GM23338 (cell line): ENCODE data around the gene ARF6. TPM values are rescaled to one million over a fixed set of nuclear protein-coding genes. Genes with fewer than 3 reads are reported as not detected.

Source experiments
- ATAC-seq: fragments of 200-7000 bp; cut with Tn5 transposase; 3 replicates; pipeline ENCODE4 v1.9.1; 2020
- DNase-seq: peaks from one replicate; pipeline ENCODE4 v3.0.0-alpha.2; 2015; ENCODE audit warnings: low spot score
- H2AFZ ChIP-seq: fragments of 200-600 bp; sonication (generic); 2 replicates; pipeline ENCODE4 v1.8.0; 2016; ENCODE audit warnings: antibody characterized with exemption, mild to moderate bottlenecking, moderate library complexity
- H3F3A ChIP-seq: fragments of 200-600 bp; sonication (generic); replicated peaks from 2 replicates; pipeline ENCODE4 v1.8.0; 2017; ENCODE audit warnings: antibody characterized with exemption, mixed run types, low read depth
- H3K27ac ChIP-seq: fragments of 200-600 bp; sonication (generic); 2 replicates; pipeline ENCODE4 v1.6.1; 2016; ENCODE audit warnings: low read depth
- H3K27me3 ChIP-seq: fragments of 200-600 bp; sonication (generic); 2 replicates; pipeline ENCODE4 v1.8.0; 2016; ENCODE audit warnings: mild to moderate bottlenecking, mixed run types, moderate library complexity; ENCODE audit not compliant: insufficient read depth
- H3K36me3 ChIP-seq: fragments of 200-600 bp; sonication (generic); 2 replicates; pipeline ENCODE4 v1.8.0; 2016; ENCODE audit warnings: mild to moderate bottlenecking; ENCODE audit not compliant: insufficient read depth
- H3K4me1 ChIP-seq: fragments of 200-600 bp; sonication (generic); 2 replicates; pipeline ENCODE4 v1.8.0; 2016; ENCODE audit warnings: mild to moderate bottlenecking, moderate library complexity; ENCODE audit not compliant: insufficient read depth
- H3K4me2 ChIP-seq: fragments of 200-600 bp; sonication (generic); 2 replicates; pipeline ENCODE4 v1.7.1; 2017; ENCODE audit warnings: mixed run types
- H3K4me3 ChIP-seq: fragments of 200-600 bp; sonication (generic); 2 replicates; pipeline ENCODE4 v1.6.1; 2016; ENCODE audit warnings: mixed run types
- H3K79me2 ChIP-seq: fragments of 200-600 bp; sonication (generic); replicated peaks from 2 replicates; pipeline ENCODE4 v1.8.0; 2017; ENCODE audit warnings: mild to moderate bottlenecking; ENCODE audit not compliant: insufficient read depth
- H3K9me2 ChIP-seq: fragments of 200-600 bp; sonication (generic); 2 replicates; pipeline ENCODE4 v1.8.0; 2017; ENCODE audit not compliant: insufficient read depth
- H4K20me1 ChIP-seq: fragments of 200-600 bp; sonication (generic); replicated peaks from 2 replicates; pipeline ENCODE4 v1.8.0; 2017; ENCODE audit warnings: mild to moderate bottlenecking; ENCODE audit not compliant: insufficient read depth
- H3K27ac Mint-ChIP-seq: 2 replicates; pipeline ENCODE4 v1.8.0; 2020; ENCODE audit warnings: inconsistent platforms, mild to moderate bottlenecking, moderate library complexity, mixed read lengths
- H3K27me3 Mint-ChIP-seq: 3 replicates; pipeline ENCODE4 v1.8.0; 2022; ENCODE audit warnings: low read depth, mild to moderate bottlenecking, moderate library complexity, mixed read lengths, inconsistent platforms; ENCODE audit not compliant: insufficient read depth, poor library complexity
- H3K36me3 Mint-ChIP-seq: 3 replicates; pipeline ENCODE4 v1.8.0; 2021; ENCODE audit warnings: low read depth, mild to moderate bottlenecking, inconsistent platforms, moderate library complexity, mixed read lengths
- H3K4me1 Mint-ChIP-seq: 3 replicates; pipeline ENCODE4 v1.8.0; 2020; ENCODE audit warnings: mild to moderate bottlenecking, inconsistent platforms, mixed read lengths
- H3K4me3 Mint-ChIP-seq: 3 replicates; pipeline ENCODE4 v1.8.0; 2021; ENCODE audit warnings: moderate library complexity, mild to moderate bottlenecking, inconsistent platforms, mixed read lengths
- H3K9me3 Mint-ChIP-seq: 3 replicates; pipeline ENCODE4 v1.8.0; 2020; ENCODE audit warnings: moderate library complexity, mild to moderate bottlenecking, inconsistent platforms, mixed read lengths
- CREB1 ChIP-seq: fragments of 250-450 bp; sonication (Bioruptor Pico); IDR thresholded peaks from 2 replicates; pipeline ENCODE4 v1.5.0; 2020; ENCODE audit warnings: low read depth, mild to moderate bottlenecking, moderate library complexity
- EZH2phosphoT487 ChIP-seq: fragments of 200-600 bp; sonication (generic); IDR thresholded peaks from one replicate; pipeline ENCODE4 v1.8.1; 2018; ENCODE audit warnings: antibody characterized with exemption; ENCODE audit not compliant: unreplicated experiment
- JUNB ChIP-seq: IDR thresholded peaks from one replicate; pipeline ENCODE4 v1.6.1; 2016; ENCODE audit warnings: antibody characterized with exemption; ENCODE audit not compliant: unreplicated experiment
- NANOG ChIP-seq: IDR thresholded peaks from 2 replicates; pipeline ENCODE4 v1.6.1; 2016; ENCODE audit warnings: antibody characterized with exemption, borderline replicate concordance
- POLR2AphosphoS5 ChIP-seq: IDR thresholded peaks from 2 replicates; pipeline ENCODE4 v1.6.1; 2016; ENCODE audit warnings: antibody characterized with exemption, low read depth
- STAT1 ChIP-seq: IDR thresholded peaks from one replicate; pipeline ENCODE4 v1.6.1; 2016; ENCODE audit warnings: antibody characterized with exemption; ENCODE audit not compliant: unreplicated experiment
- ZNF114 ChIP-seq: fragments of 250-450 bp; sonication (Bioruptor Pico); IDR thresholded peaks from 2 replicates; pipeline ENCODE4 v1.5.0; 2020; ENCODE audit warnings: mild to moderate bottlenecking, moderate library complexity
- polyA plus RNA-seq: library from polyadenylated mRNA; unstranded; fragments of >200 nt; fragmentation: Nextera tagmentation; extraction: Ambion mirVana; gene quantifications from 2 replicates; pipeline ENCODE4 v1.2.1, GENCODE V29; 2016
- total RNA-seq: library from RNA; depleted of rRNA; stranded (reverse); fragments of >200 nt; shearing (Covaris generic); gene quantifications from 2 replicates; pipeline ENCODE4 v1.2.3, GENCODE V29; 2014
- TF ChIP-seq, protein P1 (sequence below): fragments of 250-450 bp; sonication (Bioruptor Pico); IDR thresholded peaks from 2 replicates; pipeline ENCODE4 v1.5.0; 2020; ENCODE audit warnings: mild to moderate bottlenecking, moderate library complexity
- TF ChIP-seq, protein P2 (sequence below): IDR thresholded peaks from 2 replicates; pipeline ENCODE4 v1.6.1; 2016; ENCODE audit warnings: antibody characterized with exemption
- TF ChIP-seq, protein P3 (sequence below), 2 experiments: fragments of 200-600 bp in 1 of 2; sonication (generic) in 1 of 2; conservative IDR thresholded peaks; 2 replicates each; pipeline versions ENCODE4 v1.5.1 to v1.6.1; 2016 to 2017; ENCODE audit warnings: antibody characterized with exemption in 2 of 2, low read depth in 2 of 2, mild to moderate bottlenecking in 2 of 2, moderate library complexity in 1 of 2
- TF ChIP-seq, protein P4 (sequence below): IDR thresholded peaks from one replicate; pipeline ENCODE4 v1.6.1; 2018; ENCODE audit warnings: antibody characterized with exemption; ENCODE audit not compliant: unreplicated experiment

ARF6 gene
- total and polyA plus RNA-seq, 2 experiments from 2014 or later: 47.8 to 73.1 TPM

DNA sequence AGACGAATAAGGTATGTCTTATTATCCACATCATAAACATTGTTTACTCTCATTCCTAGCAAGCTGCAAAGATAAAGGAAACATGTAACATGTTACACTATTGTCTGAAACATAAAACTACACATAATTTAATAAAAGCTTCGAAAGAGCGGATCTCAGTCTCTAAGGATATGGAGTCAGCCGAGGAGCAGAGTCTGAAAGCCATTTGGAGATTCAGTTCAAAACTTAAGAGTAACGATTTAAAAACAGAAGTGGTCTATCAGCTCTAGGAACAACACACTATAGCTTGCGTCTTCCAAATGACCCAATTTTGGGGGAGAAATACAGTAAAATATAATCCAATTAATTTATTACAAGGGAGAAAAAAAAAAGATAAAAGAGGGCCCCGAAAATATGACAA lies 41.1 kb upstream of the ARF6 start:
- peaks cover 5% of the 10 kb centered on the region for H3K4me1 Mint-ChIP-seq
- Histone ChIP-seq H3K27me3 (no peaks in the 10 kb centered on the region), H3K27ac (no peak overlapping the region), H3K79me2 (peaks cover 34% of the 10 kb centered on the region), H3K4me3 (peak overlapping the region; percentile 72), H3K9me2 (no peaks in the 10 kb centered on the region), H3K4me2 (peak overlapping the region; percentile 76), H2AFZ (no peak overlapping the region), H3F3A (no peaks in the 10 kb centered on the region), H4K20me1 (no peaks in the 10 kb centered on the region), H3K4me1 (no peaks in the 10 kb centered on the region), H3K36me3 (peaks cover 17% of the 10 kb centered on the region; the same call in 1 of the 2 replicates)
- peak overlapping the region; percentile 98 for H3K27ac Mint-ChIP-seq
- no peak for TF ChIP-seq JUNB
- TF ChIP-seq, protein P1, sequence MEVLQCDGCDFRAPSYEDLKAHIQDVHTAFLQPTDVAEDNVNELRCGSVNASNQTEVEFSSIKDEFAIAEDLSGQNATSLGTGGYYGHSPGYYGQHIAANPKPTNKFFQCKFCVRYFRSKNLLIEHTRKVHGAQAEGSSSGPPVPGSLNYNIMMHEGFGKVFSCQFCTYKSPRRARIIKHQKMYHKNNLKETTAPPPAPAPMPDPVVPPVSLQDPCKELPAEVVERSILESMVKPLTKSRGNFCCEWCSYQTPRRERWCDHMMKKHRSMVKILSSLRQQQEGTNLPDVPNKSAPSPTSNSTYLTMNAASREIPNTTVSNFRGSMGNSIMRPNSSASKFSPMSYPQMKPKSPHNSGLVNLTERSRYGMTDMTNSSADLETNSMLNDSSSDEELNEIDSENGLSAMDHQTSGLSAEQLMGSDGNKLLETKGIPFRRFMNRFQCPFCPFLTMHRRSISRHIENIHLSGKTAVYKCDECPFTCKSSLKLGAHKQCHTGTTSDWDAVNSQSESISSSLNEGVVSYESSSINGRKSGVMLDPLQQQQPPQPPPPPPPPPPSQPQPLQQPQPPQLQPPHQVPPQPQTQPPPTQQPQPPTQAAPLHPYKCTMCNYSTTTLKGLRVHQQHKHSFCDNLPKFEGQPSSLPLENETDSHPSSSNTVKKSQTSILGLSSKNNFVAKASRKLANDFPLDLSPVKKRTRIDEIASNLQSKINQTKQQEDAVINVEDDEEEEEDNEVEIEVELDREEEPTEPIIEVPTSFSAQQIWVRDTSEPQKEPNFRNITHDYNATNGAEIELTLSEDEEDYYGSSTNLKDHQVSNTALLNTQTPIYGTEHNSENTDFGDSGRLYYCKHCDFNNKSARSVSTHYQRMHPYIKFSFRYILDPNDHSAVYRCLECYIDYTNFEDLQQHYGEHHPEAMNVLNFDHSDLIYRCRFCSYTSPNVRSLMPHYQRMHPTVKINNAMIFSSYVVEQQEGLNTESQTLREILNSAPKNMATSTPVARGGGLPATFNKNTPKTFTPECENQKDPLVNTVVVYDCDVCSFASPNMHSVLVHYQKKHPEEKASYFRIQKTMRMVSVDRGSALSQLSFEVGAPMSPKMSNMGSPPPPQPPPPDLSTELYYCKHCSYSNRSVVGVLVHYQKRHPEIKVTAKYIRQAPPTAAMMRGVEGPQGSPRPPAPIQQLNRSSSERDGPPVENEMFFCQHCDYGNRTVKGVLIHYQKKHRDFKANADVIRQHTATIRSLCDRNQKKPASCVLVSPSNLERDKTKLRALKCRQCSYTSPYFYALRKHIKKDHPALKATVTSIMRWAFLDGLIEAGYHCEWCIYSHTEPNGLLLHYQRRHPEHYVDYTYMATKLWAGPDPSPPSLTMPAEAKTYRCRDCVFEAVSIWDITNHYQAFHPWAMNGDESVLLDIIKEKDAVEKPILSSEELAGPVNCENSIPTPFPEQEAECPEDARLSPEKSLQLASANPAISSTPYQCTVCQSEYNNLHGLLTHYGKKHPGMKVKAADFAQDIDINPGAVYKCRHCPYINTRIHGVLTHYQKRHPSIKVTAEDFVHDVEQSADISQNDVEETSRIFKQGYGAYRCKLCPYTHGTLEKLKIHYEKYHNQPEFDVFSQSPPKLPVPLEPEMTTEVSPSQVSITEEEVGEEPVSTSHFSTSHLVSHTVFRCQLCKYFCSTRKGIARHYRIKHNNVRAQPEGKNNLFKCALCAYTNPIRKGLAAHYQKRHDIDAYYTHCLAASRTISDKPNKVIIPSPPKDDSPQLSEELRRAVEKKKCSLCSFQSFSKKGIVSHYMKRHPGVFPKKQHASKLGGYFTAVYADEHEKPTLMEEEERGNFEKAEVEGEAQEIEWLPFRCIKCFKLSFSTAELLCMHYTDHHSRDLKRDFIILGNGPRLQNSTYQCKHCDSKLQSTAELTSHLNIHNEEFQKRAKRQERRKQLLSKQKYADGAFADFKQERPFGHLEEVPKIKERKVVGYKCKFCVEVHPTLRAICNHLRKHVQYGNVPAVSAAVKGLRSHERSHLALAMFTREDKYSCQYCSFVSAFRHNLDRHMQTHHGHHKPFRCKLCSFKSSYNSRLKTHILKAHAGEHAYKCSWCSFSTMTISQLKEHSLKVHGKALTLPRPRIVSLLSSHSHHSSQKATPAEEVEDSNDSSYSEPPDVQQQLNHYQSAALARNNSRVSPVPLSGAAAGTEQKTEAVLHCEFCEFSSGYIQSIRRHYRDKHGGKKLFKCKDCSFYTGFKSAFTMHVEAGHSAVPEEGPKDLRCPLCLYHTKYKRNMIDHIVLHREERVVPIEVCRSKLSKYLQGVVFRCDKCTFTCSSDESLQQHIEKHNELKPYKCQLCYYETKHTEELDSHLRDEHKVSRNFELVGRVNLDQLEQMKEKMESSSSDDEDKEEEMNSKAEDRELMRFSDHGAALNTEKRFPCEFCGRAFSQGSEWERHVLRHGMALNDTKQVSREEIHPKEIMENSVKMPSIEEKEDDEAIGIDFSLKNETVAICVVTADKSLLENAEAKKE (CRISPR knock-in tag): no peak
- TF ChIP-seq POLR2AphosphoS5: no peak
- TF ChIP-seq STAT1: no peak
- no peak for TF ChIP-seq NANOG
- TF ChIP-seq, protein P2, sequence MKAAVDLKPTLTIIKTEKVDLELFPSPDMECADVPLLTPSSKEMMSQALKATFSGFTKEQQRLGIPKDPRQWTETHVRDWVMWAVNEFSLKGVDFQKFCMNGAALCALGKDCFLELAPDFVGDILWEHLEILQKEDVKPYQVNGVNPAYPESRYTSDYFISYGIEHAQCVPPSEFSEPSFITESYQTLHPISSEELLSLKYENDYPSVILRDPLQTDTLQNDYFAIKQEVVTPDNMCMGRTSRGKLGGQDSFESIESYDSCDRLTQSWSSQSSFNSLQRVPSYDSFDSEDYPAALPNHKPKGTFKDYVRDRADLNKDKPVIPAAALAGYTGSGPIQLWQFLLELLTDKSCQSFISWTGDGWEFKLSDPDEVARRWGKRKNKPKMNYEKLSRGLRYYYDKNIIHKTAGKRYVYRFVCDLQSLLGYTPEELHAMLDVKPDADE: no peak
- TF ChIP-seq ZNF114: no peak
- no peak for TF ChIP-seq EZH2phosphoT487
- TF ChIP-seq, protein P3, sequence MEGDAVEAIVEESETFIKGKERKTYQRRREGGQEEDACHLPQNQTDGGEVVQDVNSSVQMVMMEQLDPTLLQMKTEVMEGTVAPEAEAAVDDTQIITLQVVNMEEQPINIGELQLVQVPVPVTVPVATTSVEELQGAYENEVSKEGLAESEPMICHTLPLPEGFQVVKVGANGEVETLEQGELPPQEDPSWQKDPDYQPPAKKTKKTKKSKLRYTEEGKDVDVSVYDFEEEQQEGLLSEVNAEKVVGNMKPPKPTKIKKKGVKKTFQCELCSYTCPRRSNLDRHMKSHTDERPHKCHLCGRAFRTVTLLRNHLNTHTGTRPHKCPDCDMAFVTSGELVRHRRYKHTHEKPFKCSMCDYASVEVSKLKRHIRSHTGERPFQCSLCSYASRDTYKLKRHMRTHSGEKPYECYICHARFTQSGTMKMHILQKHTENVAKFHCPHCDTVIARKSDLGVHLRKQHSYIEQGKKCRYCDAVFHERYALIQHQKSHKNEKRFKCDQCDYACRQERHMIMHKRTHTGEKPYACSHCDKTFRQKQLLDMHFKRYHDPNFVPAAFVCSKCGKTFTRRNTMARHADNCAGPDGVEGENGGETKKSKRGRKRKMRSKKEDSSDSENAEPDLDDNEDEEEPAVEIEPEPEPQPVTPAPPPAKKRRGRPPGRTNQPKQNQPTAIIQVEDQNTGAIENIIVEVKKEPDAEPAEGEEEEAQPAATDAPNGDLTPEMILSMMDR (conservative IDR thresholded peaks at IDR 0.05; ENCODE audit: low read depth in 2 of 2): no peak
- TF ChIP-seq CREB1 (CRISPR knock-in tag): no peak
- TF ChIP-seq, protein P4, sequence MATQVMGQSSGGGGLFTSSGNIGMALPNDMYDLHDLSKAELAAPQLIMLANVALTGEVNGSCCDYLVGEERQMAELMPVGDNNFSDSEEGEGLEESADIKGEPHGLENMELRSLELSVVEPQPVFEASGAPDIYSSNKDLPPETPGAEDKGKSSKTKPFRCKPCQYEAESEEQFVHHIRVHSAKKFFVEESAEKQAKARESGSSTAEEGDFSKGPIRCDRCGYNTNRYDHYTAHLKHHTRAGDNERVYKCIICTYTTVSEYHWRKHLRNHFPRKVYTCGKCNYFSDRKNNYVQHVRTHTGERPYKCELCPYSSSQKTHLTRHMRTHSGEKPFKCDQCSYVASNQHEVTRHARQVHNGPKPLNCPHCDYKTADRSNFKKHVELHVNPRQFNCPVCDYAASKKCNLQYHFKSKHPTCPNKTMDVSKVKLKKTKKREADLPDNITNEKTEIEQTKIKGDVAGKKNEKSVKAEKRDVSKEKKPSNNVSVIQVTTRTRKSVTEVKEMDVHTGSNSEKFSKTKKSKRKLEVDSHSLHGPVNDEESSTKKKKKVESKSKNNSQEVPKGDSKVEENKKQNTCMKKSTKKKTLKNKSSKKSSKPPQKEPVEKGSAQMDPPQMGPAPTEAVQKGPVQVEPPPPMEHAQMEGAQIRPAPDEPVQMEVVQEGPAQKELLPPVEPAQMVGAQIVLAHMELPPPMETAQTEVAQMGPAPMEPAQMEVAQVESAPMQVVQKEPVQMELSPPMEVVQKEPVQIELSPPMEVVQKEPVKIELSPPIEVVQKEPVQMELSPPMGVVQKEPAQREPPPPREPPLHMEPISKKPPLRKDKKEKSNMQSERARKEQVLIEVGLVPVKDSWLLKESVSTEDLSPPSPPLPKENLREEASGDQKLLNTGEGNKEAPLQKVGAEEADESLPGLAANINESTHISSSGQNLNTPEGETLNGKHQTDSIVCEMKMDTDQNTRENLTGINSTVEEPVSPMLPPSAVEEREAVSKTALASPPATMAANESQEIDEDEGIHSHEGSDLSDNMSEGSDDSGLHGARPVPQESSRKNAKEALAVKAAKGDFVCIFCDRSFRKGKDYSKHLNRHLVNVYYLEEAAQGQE: no peak
- ATAC-seq (no peak), DNase-seq (no peak)
- H3K4me3 Mint-ChIP-seq: peak overlapping the region; percentile 99
- H3K27me3 Mint-ChIP-seq: peaks cover 8% of the 10 kb centered on the region
- H3K36me3 Mint-ChIP-seq: peaks cover 35% of the 10 kb centered on the region
- no peaks in the 10 kb centered on the region for H3K9me3 Mint-ChIP-seq
